Neural progenitor cell (in vitro differentiated cells): ENCODE results near the gene NME4. TPM values are rescaled to one million over a fixed set of nuclear protein-coding genes. Genes with fewer than 3 reads are reported as not detected.
A peak's percentile ranks its signal among the peaks of the same experiment; 100 is the strongest.

Experiments
- DNase-seq: peaks from one replicate; pipeline ENCODE4 v3.0.0-alpha.2; 2016; ENCODE audit warnings: low spot score
- H2AFZ ChIP-seq: fragments of 200-600 bp; sonication (generic); replicated peaks from 2 replicates; pipeline ENCODE4 v1.6.1; 2016; ENCODE audit warnings: antibody characterized with exemption
- H3F3A ChIP-seq: fragments of 200-600 bp; sonication (generic); 2 replicates; pipeline ENCODE4 v1.6.1; 2016; ENCODE audit warnings: antibody characterized with exemption, low read depth
- H3K27ac ChIP-seq: fragments of 200-600 bp; sonication (generic); 2 replicates; pipeline ENCODE4 v1.5.1; 2016; ENCODE audit warnings: mild to moderate bottlenecking
- H3K27me3 ChIP-seq: fragments of 200-600 bp; sonication (generic); 2 replicates; pipeline ENCODE4 v1.6.1; 2016; ENCODE audit warnings: mild to moderate bottlenecking, moderate library complexity
- H3K36me3 ChIP-seq: fragments of 200-600 bp; sonication (generic); 2 replicates; pipeline ENCODE4 v1.5.1; 2016
- H3K4me1 ChIP-seq: fragments of 200-600 bp; sonication (generic); 2 replicates; pipeline ENCODE4 v1.6.1; 2016; ENCODE audit warnings: mixed run types
- H3K4me2 ChIP-seq: fragments of 200-600 bp; sonication (generic); 2 replicates; pipeline ENCODE4 v1.6.1; 2016
- H3K4me3 ChIP-seq: fragments of 200-600 bp; sonication (generic); 2 replicates; pipeline ENCODE4 v1.5.1; 2016
- H3K79me2 ChIP-seq: fragments of 200-600 bp; sonication (generic); 2 replicates; pipeline ENCODE4 v1.6.1; 2016; ENCODE audit warnings: low read depth
- H3K9ac ChIP-seq: fragments of 200-600 bp; sonication (generic); 2 replicates; pipeline ENCODE4 v1.6.1; 2016
- H3K9me3 ChIP-seq: fragments of 200-600 bp; sonication (generic); 2 replicates; pipeline ENCODE4 v1.5.1; 2016; ENCODE audit warnings: low read depth
- H4K20me1 ChIP-seq: fragments of 200-600 bp; sonication (generic); 2 replicates; pipeline ENCODE4 v1.6.1; 2016; ENCODE audit warnings: low read depth
- H3K27ac Mint-ChIP-seq: 3 replicates; pipeline ENCODE4 v1.8.0; 2021; ENCODE audit warnings: mixed read lengths
- H3K27me3 Mint-ChIP-seq: 2 replicates; pipeline ENCODE4 v1.8.0; 2022; ENCODE audit warnings: low read depth, mild to moderate bottlenecking, inconsistent platforms, moderate library complexity, mixed read lengths; ENCODE audit not compliant: insufficient read depth
- H3K36me3 Mint-ChIP-seq: 3 replicates; pipeline ENCODE4 v1.8.0; 2021; ENCODE audit warnings: mixed read lengths
- H3K4me1 Mint-ChIP-seq: 3 replicates; pipeline ENCODE4 v1.8.0; 2021; ENCODE audit warnings: mixed read lengths
- H3K4me3 Mint-ChIP-seq: 3 replicates; pipeline ENCODE4 v1.8.0; 2021; ENCODE audit warnings: mild to moderate bottlenecking, moderate library complexity, mixed read lengths
- H3K9me3 Mint-ChIP-seq: 3 replicates; pipeline ENCODE4 v1.8.0; 2020; ENCODE audit warnings: mixed read lengths
- EZH2 ChIP-seq: fragments of 200-600 bp; sonication (generic); IDR thresholded peaks from 2 replicates; pipeline ENCODE4 v1.6.1; 2017; ENCODE audit warnings: antibody characterized with exemption, mild to moderate bottlenecking, moderate library complexity
- EZH2phosphoT487 ChIP-seq: fragments of 200-600 bp; sonication (generic); IDR thresholded peaks from 2 replicates; pipeline ENCODE4 v1.6.1; 2017; ENCODE audit warnings: antibody characterized with exemption
- total RNA-seq: library from RNA; depleted of rRNA; stranded (reverse); fragments of >200 nt; gene quantifications from 2 replicates; pipeline ENCODE4 v1.2.3, GENCODE V29; 2015; ENCODE audit warnings: low replicate concordance
- TF ChIP-seq, protein P1 (sequence below): fragments of 200-600 bp; sonication (generic); IDR thresholded peaks from 2 replicates; pipeline ENCODE4 v1.5.1; 2017; ENCODE audit warnings: antibody characterized with exemption, mild to moderate bottlenecking

The NME4 gene
- total RNA-seq, 1 donor from 2014 or later, result 93.3 TPM

DNA sequence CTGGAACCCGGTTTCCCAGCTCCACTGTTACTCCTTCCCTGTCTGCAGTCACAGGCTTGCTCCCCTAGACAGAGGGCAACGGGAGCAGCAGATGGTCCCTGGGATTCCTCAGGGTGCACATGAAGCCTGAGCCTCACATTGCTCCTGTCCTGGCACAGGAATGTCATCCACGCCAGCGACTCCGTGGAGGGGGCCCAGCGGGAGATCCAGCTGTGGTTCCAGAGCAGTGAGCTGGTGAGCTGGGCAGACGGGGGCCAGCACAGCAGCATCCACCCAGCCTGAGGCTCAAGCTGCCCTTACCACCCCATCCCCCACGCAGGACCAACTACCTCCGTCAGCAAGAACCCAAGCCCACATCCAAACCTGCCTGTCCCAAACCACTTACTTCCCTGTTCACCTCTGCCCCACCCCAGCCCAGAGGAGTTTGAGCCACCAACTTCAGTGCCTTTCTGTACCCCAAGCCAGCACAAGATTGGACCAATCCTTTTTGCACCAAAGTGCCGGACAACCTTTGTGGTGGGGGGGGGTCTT, 3.1 kb downstream of the NME4 start:
- Histone ChIP-seq H3K4me1 (peaks cover 7% of the 10 kb centered on the region), H3K4me2 (peak overlapping the region; percentile 79), H3K79me2 (peaks cover 6% of the 10 kb centered on the region), H4K20me1 (peaks cover 26% of the 10 kb centered on the region), H3K27ac (no peak overlapping the region), H3K27me3 (peaks cover 2% of the 10 kb centered on the region), H2AFZ (no peak overlapping the region), H3K9me3 (no peaks in the 10 kb centered on the region), H3K9ac (no peak overlapping the region), H3K36me3 (no peaks in the 10 kb centered on the region), H3K4me3 (no peak overlapping the region), H3F3A (peaks cover 70% of the 10 kb centered on the region)
- no peak overlapping the region for H3K27ac Mint-ChIP-seq
- H3K27me3 Mint-ChIP-seq, result peaks cover 5% of the 10 kb centered on the region
- no peak for TF ChIP-seq EZH2phosphoT487
- DNase-seq, result no peak
- H3K36me3 Mint-ChIP-seq, result peaks cover 2% of the 10 kb centered on the region
- H3K4me1 Mint-ChIP-seq, result peaks cover 23% of the 10 kb centered on the region
- peak overlapping the region; percentile 83 for H3K4me3 Mint-ChIP-seq
- no peaks in the 10 kb centered on the region for H3K9me3 Mint-ChIP-seq

DNA sequence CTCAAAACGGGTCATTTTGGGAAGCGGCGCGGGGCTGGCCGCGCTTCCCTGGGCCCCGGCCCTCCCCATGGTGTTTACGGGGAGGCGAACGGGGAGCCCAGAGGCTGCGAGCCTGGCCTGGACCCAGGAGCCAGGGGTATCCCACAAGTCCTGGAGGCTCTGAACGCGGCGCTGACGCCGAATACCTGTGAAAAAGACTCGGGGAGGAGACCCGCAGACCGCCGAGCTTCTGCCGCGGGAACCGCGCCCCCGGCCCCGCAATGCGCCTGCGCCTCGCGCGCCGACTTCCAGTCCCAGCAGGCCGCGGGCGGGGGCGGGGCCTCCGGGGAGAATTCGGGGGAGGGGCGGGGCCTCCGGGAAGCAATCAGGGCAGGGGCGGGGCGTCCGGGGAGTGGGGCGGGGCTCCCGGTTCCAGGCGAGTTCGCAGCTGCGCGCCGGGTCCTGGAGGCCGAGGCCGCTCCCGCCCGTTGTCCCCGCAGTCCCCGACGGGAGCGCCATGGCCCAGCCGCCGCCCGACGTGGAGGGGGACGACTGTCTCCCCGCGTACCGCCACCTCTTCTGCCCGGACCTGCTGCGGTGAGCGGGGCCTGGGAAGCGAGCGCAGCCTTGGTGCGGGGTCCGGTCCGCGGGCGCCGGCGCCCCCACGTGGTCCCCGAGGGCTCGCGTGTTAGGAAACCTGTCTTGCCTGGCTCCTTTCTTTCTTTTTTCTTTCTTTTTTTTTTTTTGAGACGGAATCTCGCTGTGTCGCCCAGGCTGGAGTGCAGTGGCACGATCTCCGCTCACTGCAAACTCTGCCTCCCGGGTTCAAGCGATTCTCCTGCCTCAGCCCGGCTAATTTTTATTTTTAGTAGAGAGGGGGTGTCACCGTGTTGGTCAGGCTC, 4.7 kb downstream of the NME4 start, which contains the start of gene DECR2:
Gene DECR2, plus strand, starts transcription at position 418 of the 881 bp plus-strand sequence. Its CDS starts 79 bp downstream, at position 497.
- Histone ChIP-seq H3F3A (peaks cover 57% of the 10 kb centered on the region), H3K4me2 (peak within 1 kb of the TSS; percentile 79), H4K20me1 (peaks cover 26% of the 10 kb centered on the region), H2AFZ (peak within 1 kb of the TSS; percentile 48), H3K27me3 (peaks cover under 1% of the 10 kb centered on the region), H3K36me3 (no peaks in the 10 kb centered on the region), H3K4me1 (no peaks in the 10 kb centered on the region), H3K9me3 (no peaks in the 10 kb centered on the region), H3K9ac (peak within 1 kb of the TSS; percentile 55), H3K4me3 (peak within 1 kb of the TSS; percentile 69), H3K79me2 (peaks cover 6% of the 10 kb centered on the region), H3K27ac (peak within 1 kb of the TSS; percentile 79)
- H3K9me3 Mint-ChIP-seq, result no peaks in the 10 kb centered on the region
- peaks cover 2% of the 10 kb centered on the region for H3K36me3 Mint-ChIP-seq
- TF ChIP-seq, protein P1, sequence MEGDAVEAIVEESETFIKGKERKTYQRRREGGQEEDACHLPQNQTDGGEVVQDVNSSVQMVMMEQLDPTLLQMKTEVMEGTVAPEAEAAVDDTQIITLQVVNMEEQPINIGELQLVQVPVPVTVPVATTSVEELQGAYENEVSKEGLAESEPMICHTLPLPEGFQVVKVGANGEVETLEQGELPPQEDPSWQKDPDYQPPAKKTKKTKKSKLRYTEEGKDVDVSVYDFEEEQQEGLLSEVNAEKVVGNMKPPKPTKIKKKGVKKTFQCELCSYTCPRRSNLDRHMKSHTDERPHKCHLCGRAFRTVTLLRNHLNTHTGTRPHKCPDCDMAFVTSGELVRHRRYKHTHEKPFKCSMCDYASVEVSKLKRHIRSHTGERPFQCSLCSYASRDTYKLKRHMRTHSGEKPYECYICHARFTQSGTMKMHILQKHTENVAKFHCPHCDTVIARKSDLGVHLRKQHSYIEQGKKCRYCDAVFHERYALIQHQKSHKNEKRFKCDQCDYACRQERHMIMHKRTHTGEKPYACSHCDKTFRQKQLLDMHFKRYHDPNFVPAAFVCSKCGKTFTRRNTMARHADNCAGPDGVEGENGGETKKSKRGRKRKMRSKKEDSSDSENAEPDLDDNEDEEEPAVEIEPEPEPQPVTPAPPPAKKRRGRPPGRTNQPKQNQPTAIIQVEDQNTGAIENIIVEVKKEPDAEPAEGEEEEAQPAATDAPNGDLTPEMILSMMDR, result peak; percentile 55
- no peak for TF ChIP-seq EZH2phosphoT487
- no peak within 1 kb of the TSS for H3K27ac Mint-ChIP-seq
- peak within 1 kb of the TSS; percentile 83 for H3K4me3 Mint-ChIP-seq
- peaks cover 14% of the 10 kb centered on the region for H3K4me1 Mint-ChIP-seq
- peaks cover 1% of the 10 kb centered on the region for H3K27me3 Mint-ChIP-seq
- peak; percentile 98 for DNase-seq

DNA sequence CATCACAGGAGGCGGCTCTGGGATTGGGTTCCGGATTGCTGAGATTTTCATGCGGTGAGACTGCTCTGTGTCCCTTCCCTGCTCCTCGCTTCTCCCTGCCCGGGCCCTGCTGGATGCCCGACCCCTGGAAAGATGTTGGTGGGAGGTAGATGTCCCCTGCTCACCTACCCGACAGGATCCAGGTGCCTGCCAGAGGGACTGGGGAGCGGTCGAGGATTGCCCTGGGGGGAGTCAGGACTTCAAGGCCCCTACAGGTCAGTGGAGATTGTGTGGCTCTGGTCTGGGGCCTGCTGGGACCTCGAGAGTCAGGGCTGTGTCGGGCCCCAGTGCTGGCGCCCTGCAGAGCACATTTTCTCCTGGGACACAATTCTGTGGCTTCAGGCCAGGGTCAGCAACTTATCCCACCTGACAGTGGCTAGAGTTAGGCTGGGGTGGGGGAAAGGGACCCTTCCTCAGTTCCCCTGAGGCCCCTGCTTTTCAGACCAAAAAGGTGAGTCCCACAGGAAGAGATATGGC, 8.0 kb downstream of the NME4 start:
- no peaks in the 10 kb centered on the region for H3K27me3 Mint-ChIP-seq
- Histone ChIP-seq H3K4me3 (no peak overlapping the region), H3K4me1 (no peaks in the 10 kb centered on the region), H3K9me3 (no peaks in the 10 kb centered on the region), H4K20me1 (peaks cover 7% of the 10 kb centered on the region), H3K27ac (no peak overlapping the region), H3F3A (peaks cover 31% of the 10 kb centered on the region), H3K27me3 (no peaks in the 10 kb centered on the region), H3K9ac (no peak overlapping the region), H3K36me3 (no peaks in the 10 kb centered on the region), H2AFZ (no peak overlapping the region), H3K4me2 (no peak overlapping the region), H3K79me2 (peaks cover 6% of the 10 kb centered on the region)
- H3K4me3 Mint-ChIP-seq, result no peak overlapping the region
- H3K9me3 Mint-ChIP-seq, result no peaks in the 10 kb centered on the region
- TF ChIP-seq EZH2, result no peak
- TF ChIP-seq EZH2phosphoT487, result no peak
- TF ChIP-seq, protein P1, result no peak
- DNase-seq, result no peak
- H3K4me1 Mint-ChIP-seq, result peaks cover 7% of the 10 kb centered on the region
- H3K36me3 Mint-ChIP-seq, result peaks cover 2% of the 10 kb centered on the region
- H3K27ac Mint-ChIP-seq, result no peak overlapping the region
